Left lung (tissue), 10 donors: ENCODE data around the gene TTBK1. TPM values are rescaled to one million over a fixed set of nuclear protein-coding genes. Genes with fewer than 3 reads are reported as not detected.

Source experiments
- ATAC-seq: fragments of 200-7000 bp; cut with Tn5 transposase; one replicate; pipeline ENCODE4 v1.9.1; 2020; ENCODE audit warnings: moderate library complexity
- DNase-seq, 4 donors: peaks; one replicate each; pipeline ENCODE4 v3.0.0-alpha.2; 2013 to 2020
- H3K27ac ChIP-seq, 2 donors: fragments of 200-600 bp; sonication (generic) in 1 of 2; one replicate each; pipeline versions ENCODE4 v1.5.0 to v1.8.0; 2020 to 2021
- H3K27me3 ChIP-seq, 2 donors: fragments of 200-600 bp; sonication (generic) in 1 of 2; one replicate each; pipeline versions ENCODE4 v1.5.0 to v1.8.0; 2020 to 2021
- H3K36me3 ChIP-seq, 2 donors: fragments of 200-600 bp; sonication (generic) in 1 of 2; one replicate each; pipeline versions ENCODE4 v1.5.0 to v1.8.0; 2020 to 2021
- H3K4me1 ChIP-seq, 2 donors: fragments of 200-600 bp; one replicate each; pipeline ENCODE4 v1.8.0; 2021
- H3K4me3 ChIP-seq, 2 donors: fragments of 200-600 bp; sonication (generic) in 1 of 2; one replicate each; pipeline versions ENCODE4 v1.5.0 to v1.8.0; 2020 to 2021; ENCODE audit warnings: mild to moderate bottlenecking in 1 of 2
- H3K9me3 ChIP-seq, 2 donors: fragments of 200-600 bp; sonication (generic) in 1 of 2; one replicate each; pipeline versions ENCODE4 v1.5.0 to v1.8.0; 2020 to 2021
- CTCF ChIP-seq, 2 donors: fragments of 200-600 bp; sonication (generic) in 1 of 2; IDR thresholded peaks; one replicate each; pipeline versions ENCODE4 v1.5.0 to v1.8.0; 2021; ENCODE audit warnings: antibody characterized with exemption in 2 of 2
- intact Hi-C, 2 donors: fragments of 100-400 bp; cut with DNase I; formaldehyde crosslinking; loops; one replicate each; pipeline versions ENCODE4 v1.11.2 to v1.14.2; 2022
- polyA plus RNA-seq, 6 donors: library from polyadenylated mRNA; unstranded; fragments of 120-200 nt; gene quantifications; one replicate each; pipeline ENCODE4 v1.2.1, GENCODE V29; 2013; ENCODE audit not compliant: insufficient read length in 6 of 6
- total RNA-seq, 2 donors: library from RNA; stranded (reverse); fragmentation: NEBNext Ultra II Directional; extraction: Animal tissue kit (Norgen Biotek cat#: 25700); gene quantifications; one replicate each; pipeline ENCODE4 v1.2.1, GENCODE V29; 2021
- donor health status: DM: no; HTN: yes; CAD: no.
- donor health status: DM: no; HTN: no; CAD: no.

The TTBK1 gene
- total and polyA plus RNA-seq, 8 donors, result 0.08 to 0.94 (median 0.62) TPM

GRCh38 chr6:43303751-43304331 is 60.6 kb downstream of the TTBK1 start:
- TF ChIP-seq CTCF (IDR thresholded peaks at IDR 0.05), result no peak
- H3K27ac ChIP-seq, result no peak overlapping the region
- intact Hi-C loops, result no loop called here
- no peaks in the 10 kb centered on the region for H3K9me3 ChIP-seq
- H3K4me3 ChIP-seq, result no peak overlapping the region
- H3K36me3 ChIP-seq, result no peaks in the 10 kb centered on the region
- DNase-seq, result no peak
- peaks cover 0 to 45% of the 10 kb centered on the region in 2 donors for H3K27me3 ChIP-seq
- peaks cover 0 to 8% of the 10 kb centered on the region in 2 donors for H3K4me1 ChIP-seq
- ATAC-seq, result no peak

GRCh38 chr6:43304361-43304760 is 61.1 kb downstream of the TTBK1 start:
- Histone ChIP-seq H3K9me3 (no peaks in the 10 kb centered on the region), H3K36me3 (no peaks in the 10 kb centered on the region), H3K27ac (no peak overlapping the region), H3K27me3 (peaks cover 0 to 44% of the 10 kb centered on the region in 2 donors), H3K4me3 (no peak overlapping the region), H3K4me1 (peaks cover 0 to 11% of the 10 kb centered on the region in 2 donors)
- TF ChIP-seq CTCF (IDR thresholded peaks at IDR 0.05), result no peak
- DNase-seq (no peak), ATAC-seq (no peak)
- intact Hi-C loops, result no loop called here

- H3K4me1 ChIP-seq, result peaks cover 0 to 11% of the 10 kb centered on the region in 2 donors
- H3K36me3 ChIP-seq, result no peaks in the 10 kb centered on the region
- no peaks in the 10 kb centered on the region for H3K9me3 ChIP-seq
- TF ChIP-seq CTCF (IDR thresholded peaks at IDR 0.05), result no peak
- DNase-seq (no peak), ATAC-seq (no peak)
- no peak overlapping the region for H3K27ac ChIP-seq
- H3K4me3 ChIP-seq, result no peak overlapping the region
- peaks cover 0 to 44% of the 10 kb centered on the region in 2 donors for H3K27me3 ChIP-seq
- intact Hi-C loops, result no loop called here
Observed at GRCh38 chr6:43304882-43305281, 61.6 kb downstream of the TTBK1 start.

GRCh38 chr6:43306086-43306485 is 62.8 kb downstream of the TTBK1 start:
- peaks cover 0 to 34% of the 10 kb centered on the region in 2 donors for H3K27me3 ChIP-seq
- intact Hi-C loops, result no loop called here
- no peaks in the 10 kb centered on the region for H3K9me3 ChIP-seq
- H3K4me3 ChIP-seq, result no peak overlapping the region
- H3K4me1 ChIP-seq, result peaks cover 0 to 18% of the 10 kb centered on the region in 2 donors
- DNase-seq, result no peak
- no peaks in the 10 kb centered on the region for H3K36me3 ChIP-seq
- no peak for ATAC-seq
- no peak overlapping the region for H3K27ac ChIP-seq
- TF ChIP-seq CTCF (IDR thresholded peaks at IDR 0.05), result no peak

- Histone ChIP-seq H3K9me3 (no peaks in the 10 kb centered on the region), H3K36me3 (no peaks in the 10 kb centered on the region), H3K4me1 (peaks cover 0 to 33% of the 10 kb centered on the region in 2 donors), H3K4me3 (no peak overlapping the region), H3K27ac (no peak overlapping the region), H3K27me3 (peaks cover 0 to 28% of the 10 kb centered on the region in 2 donors)
- intact Hi-C loops, result no loop called here
- ATAC-seq (no peak), DNase-seq (no peak)
- TF ChIP-seq CTCF (IDR thresholded peaks at IDR 0.05), result no peak
Observed at GRCh38 chr6:43307451-43308100, 64.3 kb downstream of the TTBK1 start.
